H1 (cell line): ENCODE results near the gene FAM210A. TPM values are rescaled to one million over a fixed set of nuclear protein-coding genes. Genes with fewer than 3 reads are reported as not detected.

ENCODE experiments used
- CTCF ChIA-PET: fragments of 300-600 bp; sonication (Branson Sonifier 250); formaldehyde crosslinking; loops from one replicate; lab custom pipeline; 2021; ENCODE audit not compliant: partially characterized antibody; lab: Charles Lee
- POLR2A ChIA-PET: fragments of 300-600 bp; sonication (Branson Sonifier 250); formaldehyde crosslinking; loops from one replicate; lab custom pipeline; 2021; ENCODE audit warnings: inconsistent platforms; ENCODE audit not compliant: partially characterized antibody; lab: Charles Lee
- DNase-seq, 2 experiments: peaks; one replicate each; pipeline versions ENCODE4 v3.0.0 to v3.0.0-alpha.2; 2010 to 2022; ENCODE audit warnings: low spot score in 2 of 2, low read depth in 1 of 2, mixed read lengths in 1 of 2
- FAIRE-seq: peaks from 2 replicates; lab custom pipeline; 2011; peaks lifted over from hg19 to GRCh38; lab: Jason Lieb, UNC
- H2AFZ ChIP-seq: 2 replicates; pipeline ENCODE4 v1.8.1; 2012; ENCODE audit warnings: low read length, inconsistent platforms
- H2AK5ac ChIP-seq: 2 replicates; pipeline ENCODE4 v1.6.1; 2013; ENCODE audit warnings: low read depth, low read length
- H2BK120ac ChIP-seq: replicated peaks from 2 replicates; pipeline ENCODE3; 2013; ENCODE audit warnings: low read depth, low read length, inconsistent platforms
- H2BK12ac ChIP-seq: 2 replicates; pipeline ENCODE4 v1.6.1; 2013; ENCODE audit warnings: low read depth, low read length
- H2BK15ac ChIP-seq: 2 replicates; pipeline ENCODE4 v1.6.1; 2013; ENCODE audit warnings: low read length
- H2BK20ac ChIP-seq: 2 replicates; pipeline ENCODE4 v1.6.1; 2013; ENCODE audit warnings: low read length
- H2BK5ac ChIP-seq: 2 replicates; pipeline ENCODE4 v1.6.1; 2013; ENCODE audit warnings: low read depth, low read length
- H3K14ac ChIP-seq: 2 replicates; pipeline ENCODE4 v1.6.1; 2013; ENCODE audit warnings: inconsistent platforms; ENCODE audit not compliant: insufficient read length
- H3K18ac ChIP-seq: 2 replicates; pipeline ENCODE4 v1.6.1; 2013; ENCODE audit warnings: low read length; ENCODE audit errors: extremely low read depth
- H3K23ac ChIP-seq: 2 replicates; pipeline ENCODE4 v1.6.1; 2013; ENCODE audit warnings: inconsistent platforms; ENCODE audit not compliant: insufficient read length
- H3K23me2 ChIP-seq: 2 replicates; pipeline ENCODE4 v1.6.1; 2013; ENCODE audit warnings: low read depth, low read length
- H3K27ac ChIP-seq: 2 replicates; pipeline ENCODE4 v1.6.1; 2011; ENCODE audit warnings: low read depth, low read length, inconsistent platforms
- H3K27me3 ChIP-seq, 4 experiments: replicated peaks in 1 of 4; 1 replicate in 1 of 4; 2 replicates in 3 of 4; pipeline versions ENCODE4 v1.6.1 to v1.8.1; 2011 to 2013; ENCODE audit warnings: low read length in 3 of 4, mild to moderate bottlenecking in 3 of 4, inconsistent platforms in 2 of 4, mixed read lengths in 2 of 4, moderate library complexity in 1 of 4; ENCODE audit not compliant: control insufficient read depth in 3 of 4, insufficient read depth in 3 of 4; ENCODE audit errors: extremely low read depth in 1 of 4
- H3K36me3 ChIP-seq, 4 experiments: 2 replicates each; pipeline versions ENCODE4 v1.6.1 to v1.8.1; 2011 to 2013; ENCODE audit warnings: mild to moderate bottlenecking in 4 of 4, low read length in 3 of 4, moderate library complexity in 2 of 4, control low read depth in 1 of 4, inconsistent platforms in 1 of 4; ENCODE audit not compliant: insufficient read depth in 4 of 4, control insufficient read depth in 2 of 4
- H3K4ac ChIP-seq: replicated peaks from 2 replicates; pipeline ENCODE3; 2013; ENCODE audit warnings: low read length, low read depth, mixed read lengths, inconsistent platforms; ENCODE audit not compliant: insufficient read length
- H3K4me1 ChIP-seq, 4 experiments: replicated peaks in 1 of 4; 1 replicate in 1 of 4; 2 replicates in 3 of 4; pipeline versions ENCODE4 v1.6.1 to v1.8.1; 2011 to 2013; ENCODE audit warnings: low read length in 3 of 4, inconsistent platforms in 2 of 4, mixed read lengths in 1 of 4; ENCODE audit not compliant: insufficient read depth in 4 of 4, control insufficient read depth in 3 of 4
- H3K4me2 ChIP-seq, 2 experiments: 2 replicates each; pipeline versions ENCODE4 v1.6.1 to v1.8.1; 2011 to 2013; ENCODE audit warnings: low read depth in 2 of 2, low read length in 2 of 2, control low read depth in 1 of 2, inconsistent platforms in 1 of 2, mild to moderate bottlenecking in 1 of 2; ENCODE audit not compliant: insufficient read depth in 1 of 2
- H3K4me3 ChIP-seq, 4 experiments: fragments of 200-600, 300-600 bp in 1 of 4; sonication (generic), shearing (Covaris generic), sonication (Bioruptor Twin) in 1 of 4; 2 replicates each; pipeline versions ENCODE4 v1.5.1 to v1.8.1; 2011 to 2016; ENCODE audit warnings: low read length in 4 of 4, low read depth in 3 of 4, control low read depth in 2 of 4, inconsistent platforms in 2 of 4, mild to moderate bottlenecking in 2 of 4, mixed read lengths in 1 of 4, moderate library complexity in 1 of 4; ENCODE audit not compliant: insufficient read depth in 2 of 4; ENCODE audit errors: extremely low read depth in 1 of 4
- H3K56ac ChIP-seq: replicated peaks from 2 replicates; pipeline ENCODE3; 2013; ENCODE audit warnings: low read depth, mild to moderate bottlenecking, mixed read lengths, low read length, inconsistent platforms; ENCODE audit not compliant: insufficient read length
- H3K79me1 ChIP-seq: 2 replicates; pipeline ENCODE4 v1.6.1; 2013; ENCODE audit warnings: low read depth, low read length, control low read depth
- H3K79me2 ChIP-seq, 2 experiments: 2 replicates each; pipeline versions ENCODE4 v1.6.1 to v1.8.1; 2012 to 2013; ENCODE audit warnings: low read length in 2 of 2, mild to moderate bottlenecking in 2 of 2, inconsistent platforms in 1 of 2; ENCODE audit not compliant: insufficient read depth in 2 of 2, control insufficient read depth in 1 of 2
- H3K9ac ChIP-seq, 4 experiments: replicated peaks in 1 of 4; 1 replicate in 1 of 4; 2 replicates in 3 of 4; pipeline versions ENCODE4 v1.6.1 to v1.8.1; 2011 to 2013; ENCODE audit warnings: low read depth in 3 of 4, low read length in 3 of 4, control low read depth in 2 of 4, mild to moderate bottlenecking in 2 of 4, moderate library complexity in 2 of 4, inconsistent platforms in 1 of 4; ENCODE audit errors: extremely low read depth in 1 of 4
- H3K9me3 ChIP-seq, 2 experiments: 2 replicates each; pipeline versions ENCODE4 v1.6.1 to v1.8.1; 2012 to 2013; ENCODE audit warnings: mild to moderate bottlenecking in 2 of 2, moderate library complexity in 2 of 2, control low read depth in 1 of 2, inconsistent platforms in 1 of 2, low read depth in 1 of 2, low read length in 1 of 2, mixed read lengths in 1 of 2; ENCODE audit not compliant: insufficient read depth in 2 of 2
- H4K20me1 ChIP-seq, 2 experiments: replicated peaks in 1 of 2; 2 replicates each; pipeline versions ENCODE3 to v1.8.1; 2011 to 2013; ENCODE audit warnings: inconsistent platforms in 2 of 2, low read length in 2 of 2, mild to moderate bottlenecking in 1 of 2; ENCODE audit not compliant: insufficient read depth in 2 of 2, control insufficient read depth in 1 of 2
- H4K5ac ChIP-seq: 2 replicates; pipeline ENCODE4 v1.6.1; 2013; ENCODE audit warnings: low read length, low read depth, mixed read lengths, inconsistent platforms; ENCODE audit not compliant: insufficient read length
- H4K8ac ChIP-seq: 2 replicates; pipeline ENCODE4 v1.8.0; 2013; ENCODE audit warnings: mild to moderate bottlenecking, moderate library complexity, low read length, inconsistent platforms; ENCODE audit not compliant: insufficient read depth; ENCODE audit errors: extremely low read depth
- H4K91ac ChIP-seq: replicated peaks from 2 replicates; pipeline ENCODE3; 2013; ENCODE audit warnings: low read length, mixed read lengths, inconsistent platforms; ENCODE audit not compliant: insufficient read length
- ATF3 ChIP-seq: IDR thresholded peaks from 2 replicates; pipeline ENCODE4 v1.6.1; 2011; ENCODE audit warnings: low read depth, mild to moderate bottlenecking, low read length; ENCODE audit not compliant: insufficient read depth
- CREB1 ChIP-seq: IDR thresholded peaks from 2 replicates; pipeline ENCODE4 v1.6.1; 2012; ENCODE audit warnings: inconsistent platforms
- GABPA ChIP-seq: IDR thresholded peaks from 2 replicates; pipeline ENCODE4 v1.6.1; 2011; ENCODE audit warnings: mild to moderate bottlenecking, low read length, moderate library complexity, borderline replicate concordance; ENCODE audit not compliant: insufficient read depth
- MAFK ChIP-seq: IDR thresholded peaks from 2 replicates; pipeline ENCODE4 v1.6.1; 2012; ENCODE audit warnings: low read depth, mild to moderate bottlenecking, improper control_type of control experiment, low read length
- PHF8 ChIP-seq: fragments of 200-600 bp; sonication (generic); conservative IDR thresholded peaks from 2 replicates; pipeline ENCODE4 v1.7.1; 2012; ENCODE audit warnings: low read depth, mild to moderate bottlenecking, inconsistent platforms, low read length, moderate library complexity
- POLR2A ChIP-seq, 2 experiments: IDR thresholded peaks; 1 replicate in 1 of 2; 2 replicates in 1 of 2; pipeline ENCODE4 v1.6.1; 2011; ENCODE audit warnings: low read depth in 2 of 2, low read length in 2 of 2, mild to moderate bottlenecking in 2 of 2; ENCODE audit errors: control extremely low read depth in 1 of 2
- POU5F1 ChIP-seq: IDR thresholded peaks from 2 replicates; pipeline ENCODE4 v1.6.1; 2011; ENCODE audit warnings: low read depth, mild to moderate bottlenecking, low read length, moderate library complexity
- RNF2 ChIP-seq: fragments of 200-900, 300-1000 bp; sonication (generic); IDR thresholded peaks from 2 replicates; pipeline ENCODE4 v1.7.1; 2016; ENCODE audit warnings: borderline replicate concordance, low read depth, mild to moderate bottlenecking, antibody characterized with exemption, low read length; ENCODE audit not compliant: poor library complexity, severe bottlenecking; ENCODE audit errors: missing control alignments
- SP2 ChIP-seq: IDR thresholded peaks from 2 replicates; pipeline ENCODE4 v1.6.1; 2012; ENCODE audit warnings: mild to moderate bottlenecking, low read length, inconsistent platforms
- SUZ12 ChIP-seq: fragments of 200-600 bp; sonication (generic); IDR thresholded peaks from 2 replicates; pipeline ENCODE4 v1.6.1; 2012; ENCODE audit warnings: mild to moderate bottlenecking, inconsistent platforms, low read length, moderate library complexity, mixed read lengths
- TAF7 ChIP-seq: optimal IDR thresholded peaks from 2 replicates; pipeline ENCODE3; 2011; ENCODE audit warnings: low read depth, mild to moderate bottlenecking, inconsistent platforms, low read length, moderate library complexity, borderline replicate concordance
- USF2 ChIP-seq: IDR thresholded peaks from 2 replicates; pipeline ENCODE4 v1.6.1; 2011; ENCODE audit warnings: low read length, improper control_type of control experiment
- whole genome bisulfite sequencing, 2 experiments: shearing (Covaris generic) in 1 of 2; methylation state at CpG; one replicate each; pipeline versions ENCODE4 v1.1.6 to v1.1.7; 2013 to 2015; ENCODE audit warnings: low lambda C conversion rate in 2 of 2, mixed read lengths in 2 of 2, inconsistent platforms in 1 of 2, low coverage in 1 of 2, missing lambda C conversion rate in 1 of 2; ENCODE audit not compliant: insufficient replicate concordance in 2 of 2, insufficient coverage in 1 of 2, insufficient read length in 1 of 2; ENCODE audit errors: extremely low coverage in 1 of 2, missing lambda C conversion rate in 1 of 2; 5-methylcytosine and 5-hydroxymethylcytosine counted together
- polyA plus RNA-seq, 7 experiments: library from polyadenylated mRNA; depleted of rRNA in 3 of 7; stranded (reverse) in 5 of 7; unstranded in 2 of 7; fragments of >200 nt in 5 of 7; fragments of 200-250 nt in 2 of 7; gene quantifications; 1 replicate in 5 of 7; 2 replicates in 1 of 7; 4 replicates in 1 of 7; pipeline versions ENCODE4 v1.2.1 to v1.2.3, GENCODE V29; 2011 to 2013; ENCODE audit warnings: missing spikeins in 2 of 7, mixed read lengths in 2 of 7
- total RNA-seq: library from RNA; stranded (reverse); fragmentation: NEBNext Ultra II Directional; extraction: Animal tissue kit (Norgen Biotek cat#: 25700); gene quantifications from 2 replicates; pipeline ENCODE4 v1.2.1, GENCODE V29; 2021

FAM210A gene
- total and polyA plus RNA-seq, 2 of the 8 experiments (the other 6 are each of a cell fraction or from before 2014, with no cell fraction given), result 8.2 to 25.4 TPM

GRCh38 chr18:13620206-13620672 is 106.1 kb downstream of the FAM210A start:
- no peak overlapping the region for H2AFZ ChIP-seq
- DNase-seq, result no peak
- H4K8ac ChIP-seq, result no peak overlapping the region
- H2BK12ac ChIP-seq, result peak overlapping the region; percentile 39; the same call in 1 of the 2 replicates
- no peak overlapping the region for H3K23ac ChIP-seq
- H4K20me1 ChIP-seq, result no peaks in the 10 kb centered on the region
- H3K79me2 ChIP-seq, result no peaks in the 10 kb centered on the region
- H4K5ac ChIP-seq, result no peak overlapping the region
- H3K23me2 ChIP-seq, result no peaks in the 10 kb centered on the region
- H3K79me1 ChIP-seq, result no peaks in the 10 kb centered on the region; the same call in 1 of the 2 replicates
- no peak overlapping the region for H2BK15ac ChIP-seq
- H2BK20ac ChIP-seq, result no peak overlapping the region
- no peak overlapping the region for H2BK120ac ChIP-seq
- CTCF ChIA-PET, result interaction anchor here (1.4 to 3.7 kb wide), 2 partner anchors 8 to 62 kb away, joined by 7 to 14 read pairs; no protein-coding TSS in a partner anchor
- H3K4ac ChIP-seq, result no peak overlapping the region
- no peak for TF ChIP-seq MAFK
- TF ChIP-seq SUZ12, result no peak
- no peak for TF ChIP-seq USF2
- no peak for TF ChIP-seq POLR2A (IDR thresholded peaks at IDR 0.05; ENCODE audit: control extremely low read depth in 1 of 2, low read depth in 2 of 2, low read length in 2 of 2)
- no peak for TF ChIP-seq PHF8
- no peak for TF ChIP-seq RNF2
- no peak for TF ChIP-seq ATF3
- TF ChIP-seq POU5F1, result no peak
- no peak for TF ChIP-seq GABPA
- no peak for TF ChIP-seq TAF7
- no peak for TF ChIP-seq CREB1
- TF ChIP-seq SP2, result no peak
- TF ChIP-seq, all 59 proteins: peak for 0
- no peak overlapping the region for H3K4me3 ChIP-seq
- no peak overlapping the region for H3K4me2 ChIP-seq
- no peaks in the 10 kb centered on the region for H3K9me3 ChIP-seq
- POLR2A ChIA-PET, result no interaction called here
- H2AK5ac ChIP-seq, result no peak overlapping the region
- no peak overlapping the region for H3K27ac ChIP-seq
- no peak overlapping the region for H4K91ac ChIP-seq
- H3K18ac ChIP-seq, result no peak overlapping the region
- no peaks in the 10 kb centered on the region for H3K4me1 ChIP-seq
- H2BK5ac ChIP-seq, result peak overlapping the region; percentile 35; the same call in 1 of the 2 replicates
- H3K27me3 ChIP-seq, result no peaks in the 10 kb centered on the region
- H3K9ac ChIP-seq, result no peak overlapping the region
- no peak overlapping the region for H3K14ac ChIP-seq
- 94% methylated on average over 7 of the region's 10 CpGs; no CpG with 5 or more reads in 1 of the 2 experiments for WGBS, 2 experiments
- no peak for FAIRE-seq
- H3K36me3 ChIP-seq, result no peaks in the 10 kb centered on the region
- no peak overlapping the region for H3K56ac ChIP-seq
